Glutamatergic neuron (in vitro differentiated cells): ENCODE results near the gene DUS1L. TPM values are rescaled to one million over a fixed set of nuclear protein-coding genes. Genes with fewer than 3 reads are reported as not detected.

Source experiments
- DNase-seq: peaks from one replicate; pipeline ENCODE4 v3.0.0; 2022
- H3K27ac Mint-ChIP-seq: one replicate; pipeline ENCODE4 v1.8.0; 2020; ENCODE audit warnings: mild to moderate bottlenecking, mixed read lengths, inconsistent platforms; ENCODE audit not compliant: unreplicated experiment
- H3K27me3 Mint-ChIP-seq: one replicate; pipeline ENCODE4 v1.8.0; 2020; ENCODE audit warnings: mild to moderate bottlenecking, moderate library complexity, mixed read lengths, inconsistent platforms; ENCODE audit not compliant: unreplicated experiment
- H3K36me3 Mint-ChIP-seq: one replicate; pipeline ENCODE4 v1.8.0; 2020; ENCODE audit warnings: mild to moderate bottlenecking, mixed read lengths, inconsistent platforms; ENCODE audit not compliant: unreplicated experiment
- H3K4me1 Mint-ChIP-seq: one replicate; pipeline ENCODE4 v1.8.0; 2020; ENCODE audit warnings: mild to moderate bottlenecking, low read depth, mixed read lengths, inconsistent platforms; ENCODE audit not compliant: unreplicated experiment
- H3K4me3 Mint-ChIP-seq: one replicate; pipeline ENCODE4 v1.8.0; 2020; ENCODE audit warnings: mild to moderate bottlenecking, mixed read lengths, inconsistent platforms; ENCODE audit not compliant: unreplicated experiment
- H3K9me3 Mint-ChIP-seq: one replicate; pipeline ENCODE4 v1.8.0; 2020; ENCODE audit warnings: mild to moderate bottlenecking, moderate library complexity, mixed read lengths, inconsistent platforms; ENCODE audit not compliant: unreplicated experiment
- total RNA-seq: library from RNA; stranded (reverse); fragmentation: NEBNext Ultra II Directional; extraction: Animal tissue kit (Norgen Biotek cat#: 25700); gene quantifications from one replicate; pipeline ENCODE4 v1.2.1, GENCODE V29; 2021; ENCODE audit not compliant: unreplicated experiment
- TF ChIP-seq, protein P1 (sequence below): fragments of 200-600 bp; sonication (generic); IDR thresholded peaks from one replicate; pipeline ENCODE4 v1.5.0; 2021; ENCODE audit not compliant: partially characterized antibody, unreplicated experiment

The DUS1L gene
- total RNA-seq, 1 donor from 2014 or later, result 122 TPM

DNA sequence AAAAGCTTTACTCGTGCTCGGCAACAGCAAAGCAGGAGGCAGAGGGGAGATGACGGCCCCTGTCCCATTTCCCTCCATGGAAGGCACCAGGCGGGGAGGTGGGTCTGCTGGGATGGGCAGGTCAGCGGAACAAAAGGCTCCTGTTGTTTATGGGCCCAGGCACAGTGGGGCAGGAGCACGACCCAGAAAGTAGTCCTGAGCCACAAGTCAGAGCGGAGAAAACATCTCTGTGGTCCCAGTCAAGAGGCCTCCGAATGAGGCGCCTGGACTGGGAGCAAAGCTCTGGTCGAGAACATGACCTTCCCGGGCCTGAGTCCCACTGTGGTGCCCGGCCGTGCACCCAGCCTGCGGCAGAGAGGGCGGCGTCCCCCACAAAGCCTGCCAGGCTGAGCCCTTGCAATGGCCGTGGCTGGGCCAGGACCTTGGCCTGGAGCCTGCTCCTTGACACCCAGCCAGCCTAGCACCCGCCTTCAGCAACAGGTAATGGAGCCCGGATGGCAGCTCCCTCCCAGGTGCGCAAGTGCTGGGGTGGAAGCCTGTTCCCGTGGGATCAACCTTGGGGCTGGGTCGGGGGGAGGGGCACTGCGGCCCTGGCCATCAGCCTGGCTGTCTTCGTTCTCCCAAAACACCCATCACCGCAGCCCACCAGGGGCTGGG, 17.6 kb downstream of the DUS1L start:
- TF ChIP-seq, protein P1, sequence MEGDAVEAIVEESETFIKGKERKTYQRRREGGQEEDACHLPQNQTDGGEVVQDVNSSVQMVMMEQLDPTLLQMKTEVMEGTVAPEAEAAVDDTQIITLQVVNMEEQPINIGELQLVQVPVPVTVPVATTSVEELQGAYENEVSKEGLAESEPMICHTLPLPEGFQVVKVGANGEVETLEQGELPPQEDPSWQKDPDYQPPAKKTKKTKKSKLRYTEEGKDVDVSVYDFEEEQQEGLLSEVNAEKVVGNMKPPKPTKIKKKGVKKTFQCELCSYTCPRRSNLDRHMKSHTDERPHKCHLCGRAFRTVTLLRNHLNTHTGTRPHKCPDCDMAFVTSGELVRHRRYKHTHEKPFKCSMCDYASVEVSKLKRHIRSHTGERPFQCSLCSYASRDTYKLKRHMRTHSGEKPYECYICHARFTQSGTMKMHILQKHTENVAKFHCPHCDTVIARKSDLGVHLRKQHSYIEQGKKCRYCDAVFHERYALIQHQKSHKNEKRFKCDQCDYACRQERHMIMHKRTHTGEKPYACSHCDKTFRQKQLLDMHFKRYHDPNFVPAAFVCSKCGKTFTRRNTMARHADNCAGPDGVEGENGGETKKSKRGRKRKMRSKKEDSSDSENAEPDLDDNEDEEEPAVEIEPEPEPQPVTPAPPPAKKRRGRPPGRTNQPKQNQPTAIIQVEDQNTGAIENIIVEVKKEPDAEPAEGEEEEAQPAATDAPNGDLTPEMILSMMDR, result no peak
- H3K4me3 Mint-ChIP-seq, result no peak overlapping the region
- no peak overlapping the region for H3K27ac Mint-ChIP-seq
- H3K9me3 Mint-ChIP-seq, result no peaks in the 10 kb centered on the region
- DNase-seq, result no peak
- H3K36me3 Mint-ChIP-seq, result no peaks in the 10 kb centered on the region
- H3K27me3 Mint-ChIP-seq, result peaks cover 1% of the 10 kb centered on the region
- peaks cover 2% of the 10 kb centered on the region for H3K4me1 Mint-ChIP-seq

DNA sequence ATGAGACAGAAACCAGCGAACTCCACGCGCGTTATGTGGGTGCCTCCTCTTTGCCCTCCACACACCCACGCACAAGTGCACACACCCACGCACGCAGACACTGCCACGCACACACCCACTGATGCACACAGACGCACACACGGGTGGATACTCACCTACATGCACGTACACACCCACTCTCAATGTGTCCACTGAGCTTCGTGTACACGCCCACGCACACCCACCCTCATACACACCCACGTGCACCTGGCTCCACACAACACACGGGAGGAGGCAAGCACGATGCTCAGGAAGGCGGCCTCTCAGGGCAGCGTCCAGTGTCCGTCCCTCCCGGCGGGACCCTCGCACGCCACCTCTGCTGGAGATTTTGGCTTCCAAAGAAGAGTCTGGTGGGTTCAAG, 18.2 kb downstream of the DUS1L start:
- Mint-ChIP-seq H3K27me3 (peaks cover 1% of the 10 kb centered on the region), H3K9me3 (no peaks in the 10 kb centered on the region), H3K36me3 (no peaks in the 10 kb centered on the region), H3K4me3 (no peak overlapping the region), H3K4me1 (peaks cover 2% of the 10 kb centered on the region), H3K27ac (no peak overlapping the region)
- no peak for DNase-seq
- TF ChIP-seq, protein P1, result no peak

DNA sequence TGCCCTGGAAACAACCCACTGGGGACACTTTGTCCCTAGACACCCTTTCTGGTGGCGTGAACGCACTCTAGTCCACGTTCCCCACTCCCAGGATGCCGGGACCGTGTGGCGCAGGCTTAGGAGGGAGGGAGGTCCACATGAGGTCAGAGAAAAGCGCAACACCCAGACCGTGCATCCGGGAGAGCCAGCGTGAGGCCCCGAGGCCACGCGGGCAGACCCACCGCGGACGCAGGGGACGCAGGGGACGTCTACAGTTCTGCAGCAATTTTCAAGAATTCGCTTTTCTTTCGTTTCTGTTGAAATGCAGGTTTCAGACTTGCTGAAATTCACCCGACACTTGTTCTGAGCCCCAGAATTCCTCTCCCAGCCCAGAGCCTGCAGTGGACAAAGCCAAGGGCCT, 18.7 kb downstream of the DUS1L start:
- Mint-ChIP-seq H3K36me3 (no peaks in the 10 kb centered on the region), H3K27ac (no peak overlapping the region), H3K4me1 (peaks cover 2% of the 10 kb centered on the region), H3K9me3 (no peaks in the 10 kb centered on the region), H3K4me3 (no peak overlapping the region), H3K27me3 (peaks cover 1% of the 10 kb centered on the region)
- TF ChIP-seq, protein P1, result no peak
- DNase-seq, result no peak

DNA sequence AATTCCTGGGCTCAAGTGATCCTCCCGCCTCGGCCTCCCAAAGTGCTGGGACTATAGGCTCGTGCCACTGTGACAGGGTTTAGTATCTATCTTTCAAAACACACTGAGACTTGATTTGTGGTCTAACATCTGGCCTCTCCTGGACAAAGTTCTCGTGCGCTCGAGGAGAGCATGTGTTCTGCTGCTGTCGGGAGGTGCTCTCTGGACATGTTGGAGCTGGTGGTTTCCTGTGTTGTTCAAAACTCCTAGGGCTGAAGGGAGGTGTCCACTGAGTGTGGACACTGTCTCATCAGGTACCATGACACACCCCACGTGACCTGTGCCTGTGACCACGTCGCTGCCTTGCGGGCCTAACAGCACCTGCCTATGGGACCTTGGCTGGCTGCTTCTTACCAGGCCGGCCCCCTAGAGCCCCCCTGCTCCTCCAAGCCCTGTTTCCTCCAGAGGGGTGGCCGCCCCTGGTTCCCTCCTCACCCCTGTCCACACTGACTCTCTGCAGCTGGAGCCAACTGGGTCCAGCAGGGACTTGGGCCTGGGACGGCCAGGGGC, 19.6 kb downstream of the DUS1L start:
- no peak overlapping the region for H3K27ac Mint-ChIP-seq
- no peak for DNase-seq

DNA sequence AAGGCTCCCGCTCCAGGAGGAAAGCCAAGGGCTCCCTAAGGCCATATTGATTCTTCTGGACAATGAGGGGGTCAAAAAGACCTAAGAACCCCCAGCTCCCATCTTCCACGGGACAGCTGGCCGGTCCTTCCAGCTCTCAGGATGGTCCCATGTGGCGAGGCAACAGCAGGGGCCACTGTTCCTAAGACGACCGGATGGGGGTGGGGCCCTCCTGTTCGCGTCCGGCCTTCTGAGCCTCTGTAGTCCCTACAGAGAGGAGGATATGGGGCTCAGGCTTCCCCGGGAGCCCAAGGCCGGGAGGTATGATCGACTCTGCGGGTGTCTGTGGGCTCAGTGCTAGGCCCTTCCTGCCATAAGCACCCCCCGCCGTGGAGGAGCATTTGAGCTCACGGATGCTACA, 22.1 kb downstream of the DUS1L start:
- TF ChIP-seq, protein P1, result no peak
- Mint-ChIP-seq H3K36me3 (no peaks in the 10 kb centered on the region), H3K4me3 (no peak overlapping the region), H3K4me1 (peaks cover 2% of the 10 kb centered on the region), H3K27ac (no peak overlapping the region), H3K9me3 (peaks cover 3% of the 10 kb centered on the region), H3K27me3 (peaks cover 10% of the 10 kb centered on the region)
- DNase-seq, result no peak

More for the DNA sequence above, 19.6 kb downstream of the DUS1L start:
- Mint-ChIP-seq H3K27me3 (peaks cover 7% of the 10 kb centered on the region), H3K36me3 (no peaks in the 10 kb centered on the region), H3K9me3 (peaks cover 3% of the 10 kb centered on the region), H3K4me1 (peaks cover 2% of the 10 kb centered on the region), H3K4me3 (no peak overlapping the region)
- TF ChIP-seq, protein P1, result no peak
